GM21390 (cell line): Measurements from ENCODE around the gene GSTA2.
"Not testable (repeated sequence)": the region's sequence is repeated elsewhere in the genome, so short reads cannot be mapped to it uniquely, and the experiment has no call there.

Experiments
- ATAC-seq: cut with Tn5 transposase; IDR thresholded peaks from one replicate; pipeline ENCODE4 v1.9.1; 2021; ENCODE audit not compliant: unreplicated experiment

GSTA2 gene

GRCh38 chr6:52763322-52763916 lies at the start of gene GSTA2:
TSS of gene GSTA2 (minus strand) at chr6:52763475. CDS start at chr6:52757947, 5,528 bp downstream.
- not testable (repeated sequence) for ATAC-seq

- not testable (repeated sequence) for ATAC-seq
Measured at GRCh38 chr6:52809777-52810176, 46.5 kb upstream of the GSTA2 start.

GRCh38 chr6:52808660-52809059 lies 45.4 kb upstream of the GSTA2 start:
- no peak for ATAC-seq

GRCh38 chr6:52803668-52804255 lies 40.5 kb upstream of the GSTA2 start, which contains the start of gene GSTA1:
TSS of gene GSTA1 (minus strand) at chr6:52803816. CDS start at chr6:52799267, 4,549 bp downstream.
- ATAC-seq: not testable (repeated sequence)

- ATAC-seq: no peak
Measured at GRCh38 chr6:52802806-52803205, 39.5 kb upstream of the GSTA2 start.

- ATAC-seq: no peak
Measured at GRCh38 chr6:52801188-52801841, 38.0 kb upstream of the GSTA2 start.

GRCh38 chr6:52799272-52799671 lies 36.0 kb upstream of the GSTA2 start:
- ATAC-seq: not testable (repeated sequence)

- ATAC-seq: not testable (repeated sequence)
Measured at GRCh38 chr6:52794366-52794765, 31.1 kb upstream of the GSTA2 start.

- ATAC-seq: no peak
Measured at GRCh38 chr6:52790861-52791260, 27.6 kb upstream of the GSTA2 start.

- ATAC-seq: not testable (repeated sequence)
Measured at GRCh38 chr6:52789658-52790057, 26.4 kb upstream of the GSTA2 start.

- no peak for ATAC-seq
Measured at GRCh38 chr6:52788478-52788877, 25.2 kb upstream of the GSTA2 start.

- no peak for ATAC-seq
Measured at GRCh38 chr6:52787917-52788316, 24.6 kb upstream of the GSTA2 start.

GRCh38 chr6:52786249-52786956 lies 23.1 kb upstream of the GSTA2 start:
- no peak for ATAC-seq

GRCh38 chr6:52782696-52783274 lies 19.5 kb upstream of the GSTA2 start:
- ATAC-seq: not testable (repeated sequence)

- ATAC-seq: not testable (repeated sequence)
Measured at GRCh38 chr6:52782209-52782608, 18.9 kb upstream of the GSTA2 start.

- no peak for ATAC-seq
Measured at GRCh38 chr6:52779237-52779636, 16.0 kb upstream of the GSTA2 start.

- not testable (repeated sequence) for ATAC-seq
Measured at GRCh38 chr6:52776711-52777351, 13.6 kb upstream of the GSTA2 start.

GRCh38 chr6:52769399-52769798 lies 6.1 kb upstream of the GSTA2 start:
- not testable (repeated sequence) for ATAC-seq

GRCh38 chr6:52767658-52768057 lies 4.4 kb upstream of the GSTA2 start:
- not testable (repeated sequence) for ATAC-seq

GRCh38 chr6:52761673-52762491 lies 1.4 kb downstream of the GSTA2 start:
- not testable (repeated sequence) for ATAC-seq
